SU-DHL-6 (cell line): ENCODE measurements around the gene LRRFIP2.
"Not testable (repeated sequence)": the region's sequence is repeated elsewhere in the genome, so short reads cannot be mapped to it uniquely, and the experiment has no call there.

Source experiments
- H2AFZ ChIP-seq: fragments of 200-600 bp; sonication (generic); 2 replicates; pipeline ENCODE4 v1.6.1; 2014; ENCODE audit warnings: low read depth, mild to moderate bottlenecking, moderate library complexity, mixed read lengths, antibody characterized with exemption, low read length; ENCODE audit not compliant: severe bottlenecking
- H3F3A ChIP-seq: fragments of 200-600 bp; shearing (Covaris generic); 2 replicates; pipeline ENCODE4 v1.6.0; 2016; ENCODE audit warnings: antibody characterized with exemption, mild to moderate bottlenecking; ENCODE audit not compliant: insufficient read depth
- H3K27ac ChIP-seq: fragments of 200-600 bp; sonication (generic); 2 replicates; pipeline ENCODE4 v1.5.1; 2016; ENCODE audit warnings: low read depth, mild to moderate bottlenecking, low read length, moderate library complexity, mixed read lengths
- H3K27me3 ChIP-seq: fragments of 200-600 bp; sonication (generic), shearing (Covaris generic); 2 replicates; pipeline ENCODE4 v1.6.0; 2014; ENCODE audit warnings: mild to moderate bottlenecking, low read length
- H3K36me3 ChIP-seq: fragments of 200-600 bp; sonication (generic); 2 replicates; pipeline ENCODE4 v1.6.1; 2014; ENCODE audit warnings: mild to moderate bottlenecking, low read length, mixed read lengths
- H3K4me2 ChIP-seq: fragments of 300-600, 200-600 bp; shearing (Covaris generic), sonication (generic); 2 replicates; pipeline ENCODE4 v1.6.0; 2014; ENCODE audit warnings: low read length, low read depth, mild to moderate bottlenecking; ENCODE audit not compliant: poor library complexity, severe bottlenecking
- H3K4me3 ChIP-seq: fragments of 200-600 bp; sonication (generic); 2 replicates; pipeline ENCODE4 v1.5.1; 2014; ENCODE audit warnings: antibody characterized with exemption, low read length, mild to moderate bottlenecking, mixed read lengths; ENCODE audit not compliant: insufficient read depth, poor library complexity, severe bottlenecking
- H3K79me2 ChIP-seq: fragments of 200-600 bp; sonication (generic); 2 replicates; pipeline ENCODE4 v1.6.1; 2014; ENCODE audit warnings: mild to moderate bottlenecking, low read length, moderate library complexity; ENCODE audit not compliant: insufficient read depth
- H3K9ac ChIP-seq: fragments of 200-600 bp; sonication (generic); 2 replicates; pipeline ENCODE4 v1.7.0; 2014; ENCODE audit warnings: mild to moderate bottlenecking, low read length
- H3K9me2 ChIP-seq: fragments of 200-600 bp; sonication (generic); replicated peaks from 2 replicates; pipeline ENCODE4 v1.6.1; 2014; ENCODE audit warnings: low read length; ENCODE audit not compliant: insufficient read depth
- H3K9me3 ChIP-seq: fragments of 200-600 bp; sonication (generic); 2 replicates; pipeline ENCODE4 v1.6.1; 2014; ENCODE audit warnings: low read length, mixed read lengths; ENCODE audit not compliant: insufficient read depth
- H4K20me1 ChIP-seq: fragments of 200-600 bp; sonication (generic); 2 replicates; pipeline ENCODE4 v1.6.1; 2014; ENCODE audit warnings: low read depth, mild to moderate bottlenecking, antibody characterized with exemption, low read length, moderate library complexity, mixed read lengths
- EZH2phosphoT487 ChIP-seq: fragments of 200-600 bp; sonication (generic), shearing (Covaris generic); conservative IDR thresholded peaks from 2 replicates; pipeline ENCODE4 v1.6.1; 2018; ENCODE audit warnings: mild to moderate bottlenecking, antibody characterized with exemption, low read length, moderate library complexity, mixed read lengths
- TF ChIP-seq, protein P1 (sequence below): fragments of 200-600 bp; sonication (generic); IDR thresholded peaks from one replicate; pipeline ENCODE4 v1.5.1; 2017; ENCODE audit warnings: antibody characterized with exemption, mild to moderate bottlenecking, low read length, moderate library complexity; ENCODE audit not compliant: insufficient read depth, poor library complexity, severe bottlenecking

The LRRFIP2 gene

DNA sequence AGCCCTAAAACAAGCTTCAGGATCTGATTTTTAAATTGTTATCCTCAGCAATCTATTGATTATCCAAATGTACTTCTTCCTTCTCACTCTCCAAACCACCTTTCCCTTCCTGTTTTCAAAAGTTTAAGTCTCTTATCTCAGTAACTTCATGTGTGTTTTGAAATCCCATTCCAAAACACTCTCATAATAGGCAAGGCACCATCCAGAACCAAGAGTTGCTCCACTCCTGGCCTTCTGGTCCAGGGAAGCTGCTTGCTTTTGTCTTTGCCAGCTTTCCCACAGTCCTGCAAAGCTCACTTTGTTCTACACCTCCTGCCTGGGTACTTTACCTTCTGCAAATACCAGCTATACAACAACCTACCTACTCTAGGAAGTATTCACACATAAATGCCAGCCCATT lies 117.6 kb downstream of the LRRFIP2 start:
- no peak overlapping the region for H3K4me3 ChIP-seq
- TF ChIP-seq, protein P1, sequence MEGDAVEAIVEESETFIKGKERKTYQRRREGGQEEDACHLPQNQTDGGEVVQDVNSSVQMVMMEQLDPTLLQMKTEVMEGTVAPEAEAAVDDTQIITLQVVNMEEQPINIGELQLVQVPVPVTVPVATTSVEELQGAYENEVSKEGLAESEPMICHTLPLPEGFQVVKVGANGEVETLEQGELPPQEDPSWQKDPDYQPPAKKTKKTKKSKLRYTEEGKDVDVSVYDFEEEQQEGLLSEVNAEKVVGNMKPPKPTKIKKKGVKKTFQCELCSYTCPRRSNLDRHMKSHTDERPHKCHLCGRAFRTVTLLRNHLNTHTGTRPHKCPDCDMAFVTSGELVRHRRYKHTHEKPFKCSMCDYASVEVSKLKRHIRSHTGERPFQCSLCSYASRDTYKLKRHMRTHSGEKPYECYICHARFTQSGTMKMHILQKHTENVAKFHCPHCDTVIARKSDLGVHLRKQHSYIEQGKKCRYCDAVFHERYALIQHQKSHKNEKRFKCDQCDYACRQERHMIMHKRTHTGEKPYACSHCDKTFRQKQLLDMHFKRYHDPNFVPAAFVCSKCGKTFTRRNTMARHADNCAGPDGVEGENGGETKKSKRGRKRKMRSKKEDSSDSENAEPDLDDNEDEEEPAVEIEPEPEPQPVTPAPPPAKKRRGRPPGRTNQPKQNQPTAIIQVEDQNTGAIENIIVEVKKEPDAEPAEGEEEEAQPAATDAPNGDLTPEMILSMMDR = no peak
- TF ChIP-seq EZH2phosphoT487 = no peak
- H3K4me2 ChIP-seq = no peak overlapping the region

DNA sequence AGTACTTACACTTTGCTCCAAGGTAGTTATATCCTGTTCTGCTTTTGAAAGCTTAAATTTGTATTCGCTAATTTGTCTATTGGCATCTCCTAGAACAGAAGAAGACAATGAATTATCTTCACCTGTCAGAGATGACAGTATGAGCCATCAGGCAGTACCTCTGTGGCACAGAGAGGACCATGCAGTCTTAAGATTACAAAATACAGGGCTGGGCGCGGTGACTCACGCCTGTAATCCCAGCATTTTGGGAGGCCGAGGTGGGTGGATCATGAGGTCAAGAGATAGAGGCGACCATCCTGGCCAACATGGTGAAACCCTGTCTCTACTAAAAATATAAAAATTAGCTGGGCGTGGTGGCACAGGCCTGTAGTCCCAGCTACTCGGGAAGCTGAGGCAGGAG lies 119.3 kb downstream of the LRRFIP2 start:
- not testable (repeated sequence) for H3K79me2 ChIP-seq, H3K9me3 ChIP-seq, H3K4me3 ChIP-seq, H3K9me2 ChIP-seq, H3K36me3 ChIP-seq, H3K27ac ChIP-seq, H2AFZ ChIP-seq, H3F3A ChIP-seq, H3K27me3 ChIP-seq, H3K9ac ChIP-seq, H4K20me1 ChIP-seq, H3K4me2 ChIP-seq

More for the DNA sequence above, 117.6 kb downstream of the LRRFIP2 start:
- no peak overlapping the region for H2AFZ ChIP-seq
- H3K27me3 ChIP-seq = no peaks in the 10 kb centered on the region
- no peaks in the 10 kb centered on the region for H3K9me3 ChIP-seq
- no peaks in the 10 kb centered on the region for H4K20me1 ChIP-seq
- no peaks in the 10 kb centered on the region for H3K79me2 ChIP-seq
- H3K9ac ChIP-seq = no peak overlapping the region
- no peak overlapping the region for H3K27ac ChIP-seq
- H3K36me3 ChIP-seq = peaks cover 11% of the 10 kb centered on the region; the same call in 1 of the 2 replicates
- no peaks in the 10 kb centered on the region for H3K9me2 ChIP-seq
- 0 out of 2 replicates have a peak, but pooled peaks cover 5% of the 10 kb centered on the region for H3F3A ChIP-seq

DNA sequence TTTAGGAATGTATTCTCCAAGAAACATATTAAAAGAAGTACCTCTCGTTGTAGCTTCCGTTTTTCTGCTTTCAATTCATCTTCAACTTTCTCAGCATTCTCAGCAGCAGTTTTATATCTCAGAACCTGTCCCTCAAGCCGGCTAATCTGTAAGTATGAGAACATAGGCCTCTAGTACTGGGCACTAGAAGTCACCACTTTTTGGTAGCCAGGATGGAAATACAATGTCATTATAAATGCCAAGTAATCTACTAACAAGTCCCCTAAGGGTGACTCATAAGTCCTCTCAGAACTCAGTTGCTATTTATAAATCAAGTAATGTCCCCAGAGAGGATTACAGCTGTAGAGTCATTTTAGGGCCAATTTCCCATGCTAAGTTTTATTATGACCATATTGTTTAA lies 120.0 kb downstream of the LRRFIP2 start:
- no peak for TF ChIP-seq EZH2phosphoT487
- TF ChIP-seq, protein P1 = no peak
- Histone ChIP-seq H3K9me2 (no peaks in the 10 kb centered on the region), H3K4me2 (no peak overlapping the region), H3K79me2 (no peaks in the 10 kb centered on the region), H3K36me3 (peaks cover 15% of the 10 kb centered on the region; the same call in 1 of the 2 replicates), H3K27ac (no peak overlapping the region), H3K4me3 (no peak overlapping the region), H4K20me1 (no peaks in the 10 kb centered on the region), H3K27me3 (no peaks in the 10 kb centered on the region), H3K9me3 (no peaks in the 10 kb centered on the region), H2AFZ (no peak overlapping the region), H3F3A (0 out of 2 replicates have a peak, but pooled peaks cover 5% of the 10 kb centered on the region), H3K9ac (no peak overlapping the region)

DNA sequence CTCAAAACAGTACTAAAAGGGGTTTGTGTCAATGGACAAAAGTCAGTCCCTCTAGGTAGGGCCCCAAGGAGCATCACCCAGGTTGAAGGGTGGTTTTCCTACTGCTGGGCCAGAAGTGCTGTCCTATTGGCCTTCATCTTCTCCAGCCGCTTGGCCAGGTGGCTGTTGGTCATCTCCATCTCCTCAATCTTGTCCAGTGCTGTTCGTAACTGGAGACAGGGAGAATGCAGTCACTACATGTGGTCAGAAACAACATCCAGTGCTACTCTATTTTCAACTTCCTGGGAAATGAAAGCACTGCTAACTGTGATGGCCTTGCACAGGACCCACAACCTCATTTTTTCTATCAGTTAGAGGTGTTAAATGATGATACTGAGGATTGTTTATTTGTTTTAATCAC lies 120.6 kb downstream of the LRRFIP2 start:
- Histone ChIP-seq H4K20me1 (no peaks in the 10 kb centered on the region), H3K27ac (no peak overlapping the region), H3K4me2 (no peak overlapping the region), H3K9me2 (no peaks in the 10 kb centered on the region), H3K27me3 (no peaks in the 10 kb centered on the region), H3K9me3 (no peaks in the 10 kb centered on the region), H3K4me3 (no peak overlapping the region), H3F3A (0 out of 2 replicates have a peak, but pooled peaks cover 5% of the 10 kb centered on the region), H2AFZ (no peak overlapping the region), H3K36me3 (peaks cover 21% of the 10 kb centered on the region; the same call in 1 of the 2 replicates), H3K79me2 (no peaks in the 10 kb centered on the region), H3K9ac (no peak overlapping the region)
- TF ChIP-seq, protein P1 = no peak
- TF ChIP-seq EZH2phosphoT487 = no peak
